B cell (primary cell): ENCODE measurements around the gene FKRP. TPM values are rescaled to one million over a fixed set of nuclear protein-coding genes. Genes with fewer than 3 reads are reported as not detected.

Source experiments
- ATAC-seq: fragments of 200-7000 bp; cut with Tn5 transposase; one replicate; pipeline ENCODE4 v1.10.0; 2021; ENCODE audit warnings: low read depth, mild to moderate bottlenecking, moderate number of reproducible peaks, moderate library complexity
- CTCF ChIA-PET: fragments of 350-600 bp; sonication (Branson Sonifier 250); formaldehyde crosslinking; loops from one replicate; lab custom pipeline; 2021; ENCODE audit warnings: antibody characterized with exemption, inconsistent platforms; lab: Charles Lee
- POLR2A ChIA-PET: fragments of 350-600 bp; sonication (Branson Sonifier 250); formaldehyde crosslinking; loops from one replicate; lab custom pipeline; 2021; ENCODE audit warnings: antibody characterized with exemption; lab: Charles Lee
- DNase-seq: peaks from one replicate; pipeline ENCODE4 v3.0.0; 2013
- H2AFZ ChIP-seq: 2 replicates; pipeline ENCODE4 v1.6.1; 2012; ENCODE audit warnings: mild to moderate bottlenecking, low read depth, low read length; ENCODE audit not compliant: insufficient read depth, poor library complexity, severe bottlenecking
- H3K27ac ChIP-seq, 2 donors: 1 replicate in 1 of 2; 2 replicates in 1 of 2; pipeline ENCODE4 v1.5.1; 2012 to 2013; ENCODE audit warnings: low read length in 2 of 2, mild to moderate bottlenecking in 2 of 2, moderate library complexity in 1 of 2
- H3K27me3 ChIP-seq, 4 experiments: fragments of 200-600 bp in 1 of 4; sonication (generic) in 1 of 4; replicated peaks in 1 of 4; 1 replicate in 2 of 4; 2 replicates in 2 of 4; pipeline versions ENCODE4 v1.6.1 to v1.7.0; 2013 to 2016; ENCODE audit warnings: low read length in 3 of 4, mild to moderate bottlenecking in 2 of 4, mixed read lengths in 1 of 4, moderate library complexity in 1 of 4; ENCODE audit not compliant: insufficient read depth in 4 of 4, control insufficient read depth in 3 of 4; ENCODE audit errors: control extremely low read depth in 1 of 4
- H3K36me3 ChIP-seq, 2 experiments: replicated peaks in 1 of 2; 1 replicate in 1 of 2; 2 replicates in 1 of 2; pipeline versions ENCODE4 v1.6.1 to v1.7.1; 2013; ENCODE audit warnings: low read length in 1 of 2; ENCODE audit not compliant: insufficient read depth in 2 of 2, control insufficient read depth in 1 of 2; ENCODE audit errors: control extremely low read depth in 1 of 2, extremely low read depth in 1 of 2
- H3K4me1 ChIP-seq, 2 donors: fragments of 200-600 bp in 1 of 2; sonication (generic) in 1 of 2; 1 replicate in 1 of 2; 2 replicates in 1 of 2; pipeline versions ENCODE4 v1.5.1 to v1.6.1; 2013 to 2017; ENCODE audit warnings: low read length in 2 of 2; ENCODE audit not compliant: control insufficient read depth in 2 of 2, insufficient read depth in 2 of 2
- H3K4me2 ChIP-seq: replicated peaks from 2 replicates; pipeline ENCODE3; 2012; ENCODE audit warnings: mild to moderate bottlenecking, low read depth, low read length; ENCODE audit not compliant: poor library complexity, severe bottlenecking
- H3K4me3 ChIP-seq, 5 experiments: fragments of 200-600 bp in 1 of 5; sonication (generic) in 1 of 5; 1 replicate in 3 of 5; 2 replicates in 2 of 5; pipeline versions ENCODE4 v1.5.1 to v1.7.0; 2011 to 2016; ENCODE audit warnings: low read length in 4 of 5, mild to moderate bottlenecking in 4 of 5, low read depth in 2 of 5, control low read depth in 1 of 5, moderate library complexity in 1 of 5; ENCODE audit not compliant: insufficient read depth in 1 of 5; ENCODE audit errors: control extremely low read depth in 1 of 5, extremely low read depth in 1 of 5
- H3K79me2 ChIP-seq: fragments of 200-600 bp; sonication (generic); one replicate; pipeline ENCODE4 v1.6.0; 2016; ENCODE audit warnings: low read length; ENCODE audit not compliant: control insufficient read depth, insufficient read depth
- H3K9ac ChIP-seq: fragments of 200-600 bp; sonication (generic); 2 replicates; pipeline ENCODE4 v1.6.1; 2017; ENCODE audit warnings: mild to moderate bottlenecking, low read length, moderate library complexity
- H3K9me3 ChIP-seq, 3 donors: one replicate each; pipeline versions ENCODE4 v1.6.1 to v1.7.1; 2013; ENCODE audit warnings: low read length in 2 of 3; ENCODE audit not compliant: control insufficient read depth in 2 of 3, insufficient read depth in 1 of 3; ENCODE audit errors: control extremely low read depth in 1 of 3
- H4K20me1 ChIP-seq: 2 replicates; pipeline ENCODE4 v1.6.0; 2012; ENCODE audit warnings: mild to moderate bottlenecking, low read length; ENCODE audit not compliant: insufficient read depth, control insufficient read depth, poor library complexity, severe bottlenecking
- H3K27ac Mint-ChIP-seq: one replicate; pipeline ENCODE4 v1.8.0; 2021; ENCODE audit warnings: mixed read lengths
- H3K27me3 Mint-ChIP-seq: one replicate; pipeline ENCODE4 v1.8.0; 2021; ENCODE audit warnings: mixed read lengths
- H3K4me1 Mint-ChIP-seq: one replicate; pipeline ENCODE4 v1.8.0; 2021; ENCODE audit warnings: mixed read lengths
- H3K4me3 Mint-ChIP-seq: one replicate; pipeline ENCODE4 v1.8.0; 2021; ENCODE audit warnings: mixed read lengths
- H3K9me3 Mint-ChIP-seq: one replicate; pipeline ENCODE4 v1.8.0; 2022; ENCODE audit warnings: mixed read lengths; ENCODE audit not compliant: insufficient read depth
- CTCF ChIP-seq: fragments of 200-600 bp; IDR thresholded peaks from one replicate; pipeline ENCODE4 v1.8.0; 2022; ENCODE audit warnings: antibody characterized with exemption, mild to moderate bottlenecking
- EZH2 ChIP-seq: IDR thresholded peaks from 2 replicates; pipeline ENCODE4 v1.6.1; 2012; ENCODE audit warnings: borderline replicate concordance, low read depth, mild to moderate bottlenecking, moderate library complexity, low read length; ENCODE audit not compliant: insufficient read depth, poor library complexity, severe bottlenecking
- WGBS: methylation state at CpG from one replicate; pipeline ENCODE4 v1.1.5; 2013; ENCODE audit warnings: missing lambda C conversion rate; ENCODE audit not compliant: insufficient coverage; 5-methylcytosine and 5-hydroxymethylcytosine counted together
- intact Hi-C: fragments of 100-400 bp; cut with micrococcal nuclease; formaldehyde crosslinking; loops from one replicate; pipeline ENCODE4 v1.10.0; 2022
- polyA plus RNA-seq: library from polyadenylated mRNA; depleted of rRNA; stranded (reverse); fragments of >200 nt; gene quantifications from 2 replicates; pipeline ENCODE4 v1.2.3, GENCODE V29; 2012
- total RNA-seq, 2 donors: library from RNA; stranded (reverse); fragments of 120-200 nt in 1 of 2; gene quantifications; 1 replicate in 1 of 2; 2 replicates in 1 of 2; pipeline versions ENCODE4 v1.2.3 to v1.2.4, GENCODE V29; 2013 to 2022

Gene FKRP
- total and polyA plus RNA-seq, 2 donors (not counting 1 experiment from before 2014, with no cell fraction given): 30.2 to 38.8 TPM

GRCh38 chr19:46723471-46723870 lies 22.4 kb upstream of the FKRP start:
- DNase-seq (no peak), ATAC-seq (no peak)
- ChIA-PET POLR2A (interaction anchor here (0.7 to 1.7 kb wide), 2 partner anchors 9 to 25 kb away, joined by 5 to 6 read pairs; no protein-coding TSS in a partner anchor), CTCF (interaction anchor here (1.1 to 14.9 kb wide), 5 partner anchors 10 to 20 kb away, joined by 3 to 353 read pairs (median 3); no protein-coding TSS in a partner anchor)
- H3K9ac ChIP-seq: peak overlapping the region; percentile 23
- peaks cover 57 to 58% of the 10 kb centered on the region in 2 donors for H3K4me1 ChIP-seq
- WGBS: 93% methylated on average over 6 of the region's 6 CpGs
- peak overlapping the region; percentile 24 to 61 for H3K27ac ChIP-seq
- H3K9me3 ChIP-seq: no peaks in the 10 kb centered on the region
- TF ChIP-seq EZH2 (no peak), CTCF (no peak)
- intact Hi-C loops: no loop called here
- no peaks in the 10 kb centered on the region for H3K9me3 Mint-ChIP-seq
- no peaks in the 10 kb centered on the region for H3K27me3 ChIP-seq
- H3K4me3 Mint-ChIP-seq: peak overlapping the region; percentile 34
- peaks cover 67% of the 10 kb centered on the region for H3K79me2 ChIP-seq
- no peak overlapping the region for H2AFZ ChIP-seq
- H3K4me1 Mint-ChIP-seq: peaks cover 57% of the 10 kb centered on the region
- H3K27ac Mint-ChIP-seq: peak overlapping the region; percentile 61
- no peak overlapping the region for H3K4me3 ChIP-seq
- peaks cover 0 to 79% of the 10 kb centered on the region in 2 experiments for H3K36me3 ChIP-seq
- no peaks in the 10 kb centered on the region for H3K27me3 Mint-ChIP-seq
- peak overlapping the region; percentile 94 for H3K4me2 ChIP-seq
- peaks cover 19% of the 10 kb centered on the region for H4K20me1 ChIP-seq

- intact Hi-C loops: no loop called here
- Histone ChIP-seq H3K79me2 (peaks cover 72% of the 10 kb centered on the region), H3K36me3 (peaks cover 0 to 87% of the 10 kb centered on the region in 2 experiments), H3K9me3 (no peaks in the 10 kb centered on the region), H3K9ac (no peak overlapping the region), H3K4me3 (no peak overlapping the region), H4K20me1 (peaks cover 29% of the 10 kb centered on the region), H3K27ac (no peak overlapping the region), H2AFZ (no peak overlapping the region), H3K27me3 (no peaks in the 10 kb centered on the region), H3K4me2 (no peak overlapping the region), H3K4me1 (peaks cover 52 to 54% of the 10 kb centered on the region in 2 donors)
- H3K9me3 Mint-ChIP-seq: no peaks in the 10 kb centered on the region
- no peak for ATAC-seq
- WGBS: 98% methylated on average over 20 of the region's 20 CpGs
- ChIA-PET CTCF (interaction anchor here (0.6 to 14.9 kb wide), 2 partner anchors 21 to 114 kb away, joined by 4 to 353 read pairs; no protein-coding TSS in a partner anchor), POLR2A (no interaction called here)
- no peaks in the 10 kb centered on the region for H3K27me3 Mint-ChIP-seq
- no peak overlapping the region for H3K4me3 Mint-ChIP-seq
- H3K4me1 Mint-ChIP-seq: peaks cover 56% of the 10 kb centered on the region
- no peak for TF ChIP-seq CTCF
- no peak for TF ChIP-seq EZH2
- no peak overlapping the region for H3K27ac Mint-ChIP-seq
- DNase-seq: no peak
Measured at GRCh38 chr19:46724468-46724867, 21.4 kb upstream of the FKRP start.
